GM21717 (cell line): ENCODE data around the gene COQ9.
"Not testable (repeated sequence)": the region's sequence is repeated elsewhere in the genome, so short reads cannot be mapped to it uniquely, and the experiment has no call there.

Source experiments
- ATAC-seq: cut with Tn5 transposase; IDR thresholded peaks from one replicate; pipeline ENCODE4 v1.9.1; 2021; ENCODE audit warnings: mild to moderate bottlenecking, moderate library complexity; ENCODE audit not compliant: unreplicated experiment

COQ9 gene

DNA sequence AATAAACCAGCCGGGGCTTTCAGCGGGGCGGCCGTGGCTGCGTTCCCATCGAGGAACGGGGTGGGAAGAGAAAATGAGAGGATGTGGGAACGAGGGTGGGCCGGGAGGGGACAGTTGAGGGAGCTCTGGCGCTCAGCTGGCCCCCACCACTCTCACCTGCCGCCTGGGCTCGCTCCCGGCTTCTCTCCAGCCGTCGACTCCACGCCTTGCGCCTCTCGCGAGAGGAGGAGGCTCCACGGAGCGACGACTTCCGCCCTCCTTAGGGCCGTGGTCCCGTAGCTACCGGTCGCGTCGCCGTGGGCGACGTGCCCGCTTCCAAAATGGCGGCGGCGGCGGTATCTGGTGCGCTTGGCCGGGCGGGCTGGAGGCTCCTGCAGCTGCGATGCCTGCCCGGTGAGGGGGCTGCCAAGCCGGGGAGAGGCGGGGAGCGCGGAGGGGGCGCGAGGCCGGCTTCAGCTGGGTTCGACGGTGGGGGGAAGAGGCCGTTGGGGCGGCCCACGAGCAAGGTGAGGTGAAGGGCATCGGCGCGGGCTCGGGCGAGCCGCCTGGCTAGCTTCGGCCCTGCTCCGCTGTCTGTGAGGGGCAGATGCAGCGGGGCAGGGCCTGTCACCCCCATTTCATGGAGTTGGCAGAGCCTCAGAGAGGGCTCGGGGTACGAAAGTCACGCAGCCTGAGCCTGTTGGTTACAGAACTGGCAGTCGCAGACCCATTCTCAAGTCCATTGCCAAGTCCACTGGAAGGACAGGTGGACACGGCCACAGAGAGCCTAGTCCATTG, at the start of gene COQ9, which contains the start of gene CIAPIN1:
TSS of gene COQ9 (plus strand) at position 294 of the 777 bp plus-strand sequence. CDS start at position 321, 27 bp downstream.
TSS of gene CIAPIN1 (minus strand) at position 200 of the 777 bp plus-strand sequence. CDS start 6,457 bp downstream, outside the sequence.
- ATAC-seq: peak; percentile 98

GRCh38 chr16:57397493-57397892, 49.8 kb upstream of the COQ9 start:
- ATAC-seq: not testable (repeated sequence)

DNA sequence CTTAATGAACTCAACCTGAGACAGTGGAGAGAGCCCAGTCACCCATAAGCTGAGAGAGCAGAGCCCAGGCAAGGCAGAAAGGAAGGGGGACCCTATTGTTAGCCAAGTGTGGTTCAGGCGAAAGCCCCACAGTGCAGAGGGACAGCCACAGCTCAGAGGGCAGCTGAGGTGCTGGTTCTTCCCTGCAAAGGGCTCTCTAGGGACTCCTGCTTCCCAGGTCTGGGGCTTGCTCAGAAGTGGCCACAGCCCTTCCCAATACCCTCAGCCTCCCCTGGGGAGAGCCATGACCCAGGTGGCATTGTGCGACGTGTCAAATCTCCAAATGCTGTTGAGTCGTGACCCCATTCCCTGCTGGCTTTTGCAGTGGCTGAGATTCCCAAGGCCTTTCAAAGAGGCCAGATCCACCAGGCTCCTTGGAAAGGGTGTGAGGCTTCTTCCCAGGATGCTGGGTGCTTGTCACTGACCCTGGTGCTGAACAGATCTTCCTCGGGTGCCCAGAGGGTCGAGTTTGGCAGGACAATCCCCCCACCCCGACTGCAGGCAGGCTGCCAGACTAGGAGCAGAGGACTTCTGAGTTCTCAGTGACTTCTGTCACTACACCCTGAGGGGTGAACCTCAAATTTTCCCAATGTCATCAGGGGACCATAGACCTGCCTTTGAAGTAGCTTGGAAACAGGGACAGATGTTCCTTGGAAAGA, 45.2 kb upstream of the COQ9 start:
- no peak for ATAC-seq

- no peak for ATAC-seq
Observed at GRCh38 chr16:57403965-57404817, 43.1 kb upstream of the COQ9 start, which contains the start of gene CCL17. TSS of gene CCL17 (plus strand) at chr16:57404767. CDS start at chr16:57413933, 9,166 bp downstream.

GRCh38 chr16:57405097-57405496, 42.2 kb upstream of the COQ9 start:
- ATAC-seq: no peak

DNA sequence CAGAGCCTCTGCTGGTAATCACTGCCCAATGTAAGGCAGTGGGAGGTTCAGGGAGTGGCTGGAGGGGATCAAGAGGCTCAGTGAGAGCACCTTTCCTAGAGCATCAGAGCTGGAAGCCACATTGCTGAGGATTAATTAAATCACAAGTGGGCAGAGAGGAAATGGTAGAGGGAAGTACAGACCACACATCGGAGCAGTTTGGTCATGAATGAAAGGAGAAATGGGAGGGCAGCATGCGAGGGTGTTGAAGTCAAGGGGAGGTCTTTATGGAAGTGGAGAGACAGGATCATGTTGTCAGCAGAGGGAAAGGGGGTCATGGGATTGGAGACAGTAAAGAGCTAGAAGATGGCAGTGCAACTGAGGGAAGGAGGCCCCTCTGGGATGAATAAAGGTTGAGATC, 40.4 kb upstream of the COQ9 start:
- ATAC-seq: no peak

- no peak for ATAC-seq
Observed at GRCh38 chr16:57407521-57408353, 39.5 kb upstream of the COQ9 start.

DNA sequence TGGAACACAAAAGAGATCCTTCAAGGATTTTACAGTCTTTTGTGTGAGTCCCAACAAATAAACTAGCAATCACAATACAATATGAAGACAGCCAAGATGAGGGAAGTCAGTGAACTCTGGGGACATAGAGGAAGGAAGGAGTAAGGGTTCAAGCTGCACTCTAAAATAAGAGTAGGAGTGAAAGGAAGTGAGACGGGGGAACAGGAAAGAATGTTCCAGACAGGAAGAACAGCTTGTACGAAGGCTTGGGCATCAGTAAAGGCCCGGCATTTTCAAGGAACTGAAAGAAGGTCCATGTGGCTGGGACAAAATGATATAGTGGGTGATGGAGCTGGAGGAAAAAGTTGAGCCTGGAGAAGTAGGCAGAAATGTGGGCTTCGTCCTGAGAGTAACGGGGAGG, 38.2 kb upstream of the COQ9 start:
- ATAC-seq: no peak

GRCh38 chr16:57409870-57410587, 37.2 kb upstream of the COQ9 start:
- ATAC-seq: no peak

DNA sequence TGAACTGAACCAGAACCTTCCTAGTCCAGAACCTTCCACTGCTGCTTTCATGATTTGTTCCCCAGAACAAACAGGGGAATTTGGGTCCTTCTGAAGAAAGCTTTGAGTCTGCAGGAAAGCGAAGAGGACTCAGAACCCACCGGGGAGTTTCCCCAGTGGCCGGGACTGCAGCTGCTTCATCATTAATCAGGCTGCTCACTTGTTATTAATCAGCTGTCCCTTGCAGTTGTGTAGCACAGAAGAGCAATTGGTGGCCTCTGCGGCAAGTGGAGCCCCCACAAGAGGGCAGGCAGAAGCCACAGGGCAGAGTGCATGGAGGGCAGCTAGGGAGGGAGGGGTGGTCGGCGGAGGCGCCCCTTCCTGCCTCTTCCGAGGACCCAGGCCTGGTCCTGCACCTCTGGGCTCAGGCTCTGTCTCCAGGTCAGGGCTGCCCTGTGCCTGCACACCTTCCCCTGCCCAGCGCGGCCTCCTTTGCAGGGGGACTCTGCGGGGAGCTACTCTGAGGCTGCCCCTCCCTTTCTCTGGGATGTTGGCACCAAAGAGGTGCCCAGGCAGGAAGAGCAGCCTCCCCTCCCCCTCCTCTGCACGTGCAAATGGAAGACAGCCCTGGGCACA, 35.8 kb upstream of the COQ9 start:
- ATAC-seq: no peak

GRCh38 chr16:57412584-57412983, 34.7 kb upstream of the COQ9 start:
- ATAC-seq: no peak

- ATAC-seq: peak; percentile 71
Observed at GRCh38 chr16:57413301-57413730, 34.0 kb upstream of the COQ9 start.

DNA sequence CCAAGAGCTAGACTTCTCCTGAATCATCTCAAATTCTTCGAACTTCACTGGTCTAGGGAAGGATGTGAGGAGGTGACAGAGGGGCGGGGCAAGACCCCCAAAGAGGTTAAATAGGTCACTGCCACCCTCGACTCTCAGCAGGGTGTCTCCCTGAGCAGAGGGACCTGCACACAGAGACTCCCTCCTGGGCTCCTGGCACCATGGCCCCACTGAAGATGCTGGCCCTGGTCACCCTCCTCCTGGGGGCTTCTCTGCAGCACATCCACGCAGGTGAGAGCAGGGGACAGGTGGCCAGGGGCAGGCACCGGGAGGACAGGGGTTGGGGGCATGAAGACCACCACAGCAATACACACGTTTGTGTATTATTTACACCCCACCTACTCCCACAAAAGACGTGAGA, 33.5 kb upstream of the COQ9 start:
- no peak for ATAC-seq

DNA sequence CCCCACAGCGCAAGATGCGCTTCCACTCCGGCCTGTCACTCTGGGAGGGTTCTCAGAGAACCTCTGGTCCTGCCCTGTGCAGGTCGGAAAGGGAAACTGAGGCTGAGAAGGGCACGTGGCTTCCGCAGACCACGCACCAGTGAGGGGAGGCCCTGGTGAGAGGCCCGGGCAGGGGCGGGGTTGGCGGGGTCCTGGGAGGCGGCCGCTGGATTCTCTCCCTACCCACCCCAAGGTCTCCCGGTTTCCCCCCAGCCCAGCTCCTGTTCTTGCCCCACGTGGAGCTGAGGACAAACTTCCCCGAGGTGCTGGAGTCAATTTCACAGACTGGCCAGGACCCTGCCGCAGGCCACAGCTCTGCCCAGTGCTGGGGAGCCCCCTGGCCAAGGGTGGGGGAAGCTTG, 31.2 kb upstream of the COQ9 start:
- no peak for ATAC-seq

GRCh38 chr16:57419506-57419905, 27.8 kb upstream of the COQ9 start:
- ATAC-seq: no peak

DNA sequence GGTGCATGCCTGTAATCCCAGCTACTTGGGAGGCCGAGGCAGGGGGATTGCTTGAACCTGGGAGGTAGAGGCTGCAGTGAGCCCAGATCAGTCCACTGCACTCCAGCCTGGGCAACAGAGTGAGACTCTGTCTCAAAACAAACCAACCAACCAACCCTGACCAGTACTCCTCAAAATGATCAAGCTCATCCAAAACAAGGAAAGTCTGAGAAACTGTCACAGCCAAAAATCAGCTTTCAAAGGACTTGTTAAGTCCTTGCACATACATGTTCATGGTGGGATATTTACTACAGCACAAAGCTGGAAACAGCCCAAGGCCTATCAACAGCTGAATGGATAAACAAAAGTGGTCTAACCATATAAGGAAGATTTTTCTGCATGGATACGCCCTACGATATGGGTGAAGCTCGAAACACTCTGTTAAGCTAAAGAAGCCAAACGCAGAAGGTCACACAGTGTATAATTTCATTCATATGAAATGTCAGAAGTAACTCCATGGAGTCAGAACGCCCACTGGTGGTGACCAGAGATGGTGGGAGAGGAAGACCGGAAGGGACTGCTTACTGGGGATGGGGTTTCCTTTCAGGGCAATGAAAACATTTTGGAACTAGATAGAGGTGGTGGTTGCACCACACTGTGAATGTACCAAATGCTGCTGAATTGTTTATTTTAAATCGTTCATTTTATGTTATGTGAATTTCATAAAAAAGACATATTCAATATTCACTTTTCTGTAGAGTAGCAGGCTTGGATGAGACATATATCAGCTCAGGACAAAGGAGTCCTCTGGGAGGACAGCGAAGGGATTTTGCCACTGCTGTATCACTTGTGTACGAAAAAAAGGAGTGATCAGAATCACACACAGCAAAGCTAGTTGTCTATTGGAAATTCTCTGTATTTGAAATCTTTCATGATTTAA, 25.0 kb upstream of the COQ9 start:
- ATAC-seq: no peak

GRCh38 chr16:57423152-57423551, 24.1 kb upstream of the COQ9 start:
- no peak for ATAC-seq

- no peak for ATAC-seq
Observed at GRCh38 chr16:57424583-57424982, 22.7 kb upstream of the COQ9 start.
